MM.1S (cell line): ENCODE data around the gene RPL21.

Experiments
- DNase-seq: peaks from one replicate; pipeline ENCODE4 v3.0.0-alpha.2; 2015
- H2AFZ ChIP-seq: fragments of 300-600 bp; sonication (generic); 2 replicates; pipeline ENCODE4 v1.6.0; 2016; ENCODE audit warnings: antibody characterized with exemption, low read length
- H3F3A ChIP-seq: fragments of 300-600 bp; sonication (generic); 2 replicates; pipeline ENCODE4 v1.6.1; 2016; ENCODE audit warnings: mild to moderate bottlenecking, antibody characterized with exemption, low read length, moderate library complexity, mixed read lengths; ENCODE audit not compliant: insufficient read depth
- H3K27ac ChIP-seq: fragments of 300-600 bp; sonication (generic); 2 replicates; pipeline ENCODE4 v1.5.1; 2016; ENCODE audit warnings: mild to moderate bottlenecking, low read length
- H3K27me3 ChIP-seq: fragments of 300-600 bp; sonication (generic); replicated peaks from 2 replicates; pipeline ENCODE4 v1.6.0; 2016; ENCODE audit warnings: low read length; ENCODE audit not compliant: insufficient read depth
- H3K36me3 ChIP-seq: fragments of 300-600 bp; sonication (generic); replicated peaks from 2 replicates; pipeline ENCODE4 v1.6.1; 2016; ENCODE audit warnings: mild to moderate bottlenecking, low read length, mixed read lengths; ENCODE audit not compliant: insufficient read depth
- H3K4me1 ChIP-seq: fragments of 300-600 bp; sonication (generic); 2 replicates; pipeline ENCODE4 v1.6.1; 2016; ENCODE audit warnings: low read length, mixed read lengths
- H3K4me2 ChIP-seq: fragments of 300-600 bp; sonication (generic); 2 replicates; pipeline ENCODE4 v1.6.0; 2016; ENCODE audit warnings: low read depth, low read length
- H3K4me3 ChIP-seq: fragments of 300-600 bp; sonication (generic); 2 replicates; pipeline ENCODE4 v1.5.1; 2016; ENCODE audit warnings: low read length, mixed read lengths
- H3K79me2 ChIP-seq: fragments of 300-600 bp; sonication (generic); 2 replicates; pipeline ENCODE4 v1.6.1; 2016; ENCODE audit warnings: mixed run types, low read length, mixed read lengths
- H3K9ac ChIP-seq: fragments of 300-600 bp; sonication (generic); 2 replicates; pipeline ENCODE4 v1.6.1; 2016; ENCODE audit warnings: low read length, mixed read lengths
- H3K9me2 ChIP-seq: fragments of 300-600 bp; sonication (generic); replicated peaks from 2 replicates; pipeline ENCODE4 v1.6.1; 2016; ENCODE audit warnings: mild to moderate bottlenecking, low read length, mixed read lengths; ENCODE audit not compliant: insufficient read depth
- H3K9me3 ChIP-seq: fragments of 300-600 bp; sonication (generic); replicated peaks from 2 replicates; pipeline ENCODE4 v1.6.1; 2016; ENCODE audit warnings: mild to moderate bottlenecking, low read length, mixed read lengths; ENCODE audit not compliant: insufficient read depth
- H4K20me1 ChIP-seq: fragments of 300-600 bp; sonication (generic); 2 replicates; pipeline ENCODE4 v1.6.1; 2016; ENCODE audit warnings: mild to moderate bottlenecking, low read length, moderate library complexity, mixed read lengths; ENCODE audit not compliant: insufficient read depth
- CTCF ChIP-seq: fragments of 300-600 bp; sonication (generic); IDR thresholded peaks from 2 replicates; pipeline ENCODE4 v1.5.1; 2016; ENCODE audit warnings: antibody characterized with exemption, low read length, mixed read lengths
- EZH2 ChIP-seq: fragments of 300-600 bp; sonication (generic); optimal IDR thresholded peaks from 2 replicates; pipeline ENCODE3; 2017; ENCODE audit warnings: low read depth, mild to moderate bottlenecking, antibody characterized with exemption, low read length, mixed read lengths
- EZH2phosphoT487 ChIP-seq: fragments of 300-600 bp; sonication (generic); IDR thresholded peaks from 2 replicates; pipeline ENCODE4 v1.6.1; 2018; ENCODE audit warnings: antibody characterized with exemption, low read length

Gene RPL21

DNA sequence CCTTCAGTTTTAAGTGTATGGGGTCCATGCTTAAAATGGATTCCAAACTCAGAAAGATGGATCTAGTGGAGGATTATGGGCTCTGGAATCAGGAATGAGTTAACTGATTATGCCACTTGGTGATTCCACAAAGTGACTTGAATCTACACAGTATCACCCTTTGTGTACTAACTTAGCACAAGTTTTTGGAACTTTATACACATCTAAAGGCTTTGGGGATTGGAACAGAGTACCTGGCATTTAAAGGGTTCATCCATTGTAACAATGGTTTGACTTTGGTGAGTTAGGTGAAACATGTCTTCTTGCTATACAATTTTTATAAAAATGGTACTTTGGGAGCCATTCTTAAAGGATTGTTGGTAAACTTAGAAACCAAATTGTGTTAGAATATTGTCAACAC lies 1.1 kb downstream of the RPL21 start:
- Histone ChIP-seq H3F3A (no peaks in the 10 kb centered on the region), H3K4me3 (peak overlapping the region; percentile 94), H3K9me2 (no peaks in the 10 kb centered on the region), H3K4me2 (peak overlapping the region; percentile 85), H2AFZ (no peak overlapping the region), H3K79me2 (peaks cover 60% of the 10 kb centered on the region), H3K9me3 (no peaks in the 10 kb centered on the region), H3K4me1 (no peaks in the 10 kb centered on the region), H3K27ac (peak overlapping the region; percentile 77; the same call in 1 of the 2 replicates), H3K27me3 (no peaks in the 10 kb centered on the region), H3K9ac (peak overlapping the region; percentile 99), H4K20me1 (no peaks in the 10 kb centered on the region), H3K36me3 (no peaks in the 10 kb centered on the region; the same call in 1 of the 2 replicates)
- DNase-seq = no peak
- TF ChIP-seq EZH2 = no peak
- no peak for TF ChIP-seq EZH2phosphoT487
- TF ChIP-seq CTCF = no peak

GRCh38 chr13:27257233-27257568 lies 5.8 kb downstream of the RPL21 start:
- Histone ChIP-seq H3K9me3 (no peaks in the 10 kb centered on the region), H3K27ac (no peak overlapping the region), H3K36me3 (no peaks in the 10 kb centered on the region; the same call in 1 of the 2 replicates), H3K79me2 (peaks cover 54% of the 10 kb centered on the region), H3K9ac (no peak overlapping the region), H3K4me1 (no peaks in the 10 kb centered on the region), H3K4me3 (no peak overlapping the region), H2AFZ (no peak overlapping the region), H3F3A (no peaks in the 10 kb centered on the region), H3K4me2 (no peak overlapping the region), H3K9me2 (no peaks in the 10 kb centered on the region), H4K20me1 (no peaks in the 10 kb centered on the region; the same call in 1 of the 2 replicates), H3K27me3 (no peaks in the 10 kb centered on the region)
- TF ChIP-seq EZH2phosphoT487 (no peak), EZH2 (no peak), CTCF (no peak)
- no peak for DNase-seq

DNA sequence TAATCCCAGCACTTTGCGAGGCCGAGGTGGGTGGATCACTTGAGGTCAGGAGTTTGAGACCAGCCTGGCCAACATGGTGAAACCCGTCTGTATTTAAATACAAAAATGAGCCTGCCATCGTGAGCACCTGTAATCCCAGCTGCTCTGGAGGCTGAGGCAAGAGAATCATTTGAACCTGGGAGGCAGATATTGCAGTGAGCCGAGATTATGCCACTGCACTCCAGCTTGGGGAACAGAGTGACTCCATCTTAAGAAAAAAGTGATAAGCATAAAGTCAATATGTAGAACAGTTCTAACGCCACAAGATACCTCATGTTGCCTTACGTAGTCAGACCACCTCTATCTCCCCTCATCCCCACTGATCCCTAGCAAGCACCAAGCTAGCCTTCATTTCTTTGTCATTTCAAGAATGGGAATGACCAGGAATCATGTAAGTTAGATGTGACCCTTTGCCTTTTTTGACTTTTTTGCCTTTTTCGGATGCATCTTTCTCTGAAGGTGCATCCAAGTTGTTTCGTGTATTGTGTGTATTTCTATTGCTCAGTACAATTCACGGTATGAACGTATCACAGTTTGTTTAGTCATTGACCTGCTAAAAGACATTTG lies 6.4 kb downstream of the RPL21 start:
- no peak overlapping the region for H3K27ac ChIP-seq
- no peaks in the 10 kb centered on the region; the same call in 1 of the 2 replicates for H4K20me1 ChIP-seq
- no peak for DNase-seq
- no peaks in the 10 kb centered on the region for H3K27me3 ChIP-seq
- TF ChIP-seq CTCF (no peak), EZH2 (no peak), EZH2phosphoT487 (no peak)
- no peaks in the 10 kb centered on the region for H3F3A ChIP-seq
- H2AFZ ChIP-seq = no peak overlapping the region
- no peaks in the 10 kb centered on the region for H3K4me1 ChIP-seq
- no peaks in the 10 kb centered on the region for H3K9me2 ChIP-seq
- H3K4me2 ChIP-seq = no peak overlapping the region
- no peaks in the 10 kb centered on the region; the same call in 1 of the 2 replicates for H3K36me3 ChIP-seq
- H3K4me3 ChIP-seq = no peak overlapping the region
- H3K79me2 ChIP-seq = peaks cover 48% of the 10 kb centered on the region
- no peaks in the 10 kb centered on the region for H3K9me3 ChIP-seq
- H3K9ac ChIP-seq = no peak overlapping the region
